IMR-90 (cell line): ENCODE measurements around the gene CHD2. TPM values are rescaled to one million over a fixed set of nuclear protein-coding genes. Genes with fewer than 3 reads are reported as not detected.

Experiments used
- ATAC-seq: fragments of 200-7000 bp; cut with Tn5 transposase; 2 replicates; pipeline ENCODE4 v1.9.1; 2020; ENCODE audit warnings: low read depth, mild to moderate bottlenecking, moderate library complexity
- BruUV-seq: library from RNA; stranded (reverse); fragments of 400-500 nt; replicated peaks from 2 replicates; lab custom pipeline; 2021; lab: Mats Ljungman, UMichigan
- CTCF ChIA-PET: fragments of 300-600 bp; formaldehyde crosslinking; extraction: SDS; loops from one replicate; lab custom pipeline; 2021; ENCODE audit warnings: antibody characterized with exemption; lab: Yijun Ruan, JAX
- POLR2A ChIA-PET: fragments of 300-600 bp; sonication (Branson Sonifier 250); formaldehyde crosslinking; loops from one replicate; lab custom pipeline; 2022; ENCODE audit warnings: antibody characterized with exemption; ENCODE audit not compliant: unreplicated experiment; lab: Charles Lee
- DNase-seq: peaks from one replicate; pipeline ENCODE4 v3.0.0; 2013
- H2AFZ ChIP-seq: replicated peaks from 2 replicates; pipeline ENCODE3; 2013; ENCODE audit warnings: low read length, mild to moderate bottlenecking; ENCODE audit not compliant: poor library complexity
- H2AK5ac ChIP-seq: 2 replicates; pipeline ENCODE4 v1.6.1; 2013; ENCODE audit warnings: low read depth, low read length, inconsistent platforms
- H2AK9ac ChIP-seq: replicated peaks from 2 replicates; pipeline ENCODE3; 2013; ENCODE audit warnings: mild to moderate bottlenecking, low read depth, low read length, moderate library complexity; ENCODE audit not compliant: poor library complexity
- H2BK120ac ChIP-seq: 2 replicates; pipeline ENCODE4 v1.6.1; 2013; ENCODE audit warnings: low read depth, low read length, inconsistent platforms
- H2BK15ac ChIP-seq: 3 replicates; pipeline ENCODE4 v1.6.1; 2013; ENCODE audit warnings: low read depth, low read length, inconsistent platforms
- H2BK20ac ChIP-seq: 2 replicates; pipeline ENCODE4 v1.6.1; 2013; ENCODE audit warnings: low read depth, mild to moderate bottlenecking, inconsistent platforms, low read length, moderate library complexity
- H2BK5ac ChIP-seq: 2 replicates; pipeline ENCODE4 v1.6.1; 2013; ENCODE audit warnings: mild to moderate bottlenecking, low read depth, low read length, inconsistent platforms; ENCODE audit not compliant: poor library complexity, severe bottlenecking
- H3K14ac ChIP-seq: replicated peaks from 2 replicates; pipeline ENCODE4 v1.6.1; 2013; ENCODE audit warnings: low read depth, low read length, inconsistent platforms
- H3K18ac ChIP-seq: 2 replicates; pipeline ENCODE4 v1.6.1; 2013; ENCODE audit warnings: low read depth, low read length, control low read depth
- H3K23ac ChIP-seq: 2 replicates; pipeline ENCODE4 v1.6.1; 2013; ENCODE audit warnings: low read depth, low read length, inconsistent platforms
- H3K27ac ChIP-seq: 2 replicates; pipeline ENCODE4 v1.5.1; 2013; ENCODE audit warnings: mild to moderate bottlenecking, control low read depth, low read length; ENCODE audit not compliant: insufficient read depth
- H3K27me3 ChIP-seq: 2 replicates; pipeline ENCODE4 v1.6.1; 2013; ENCODE audit warnings: low read length; ENCODE audit not compliant: control insufficient read depth, insufficient read depth
- H3K36me3 ChIP-seq: 2 replicates; pipeline ENCODE4 v1.6.1; 2013; ENCODE audit warnings: low read length, mixed read lengths; ENCODE audit not compliant: control insufficient read depth, insufficient read depth
- H3K4ac ChIP-seq: 2 replicates; pipeline ENCODE4 v1.6.1; 2013; ENCODE audit warnings: low read depth, low read length, inconsistent platforms
- H3K4me1 ChIP-seq: 2 replicates; pipeline ENCODE4 v1.6.1; 2013; ENCODE audit warnings: low read length, mixed read lengths; ENCODE audit not compliant: control insufficient read depth, insufficient read depth
- H3K4me2 ChIP-seq: 2 replicates; pipeline ENCODE4 v1.6.1; 2013; ENCODE audit warnings: low read depth, mild to moderate bottlenecking, control low read depth, low read length, moderate library complexity
- H3K4me3 ChIP-seq: 2 replicates; pipeline ENCODE4 v1.5.1; 2013; ENCODE audit warnings: low read depth, mild to moderate bottlenecking, control low read depth, low read length, moderate library complexity; ENCODE audit not compliant: insufficient read depth
- H3K56ac ChIP-seq: 2 replicates; pipeline ENCODE4 v1.6.1; 2013; ENCODE audit warnings: low read length, inconsistent platforms; ENCODE audit not compliant: insufficient read depth; ENCODE audit errors: extremely low read depth
- H3K79me1 ChIP-seq, 2 experiments: 2 replicates each; pipeline ENCODE4 v1.6.1; 2013; ENCODE audit warnings: low read length in 2 of 2, inconsistent platforms in 1 of 2, low read depth in 1 of 2
- H3K9ac ChIP-seq: 2 replicates; pipeline ENCODE4 v1.6.1; 2013; ENCODE audit warnings: low read depth, low read length, control low read depth
- H3K9me1 ChIP-seq: 2 replicates; pipeline ENCODE4 v1.6.1; 2013; ENCODE audit warnings: low read length, inconsistent platforms; ENCODE audit not compliant: insufficient read depth
- H3K9me3 ChIP-seq: 2 replicates; pipeline ENCODE4 v1.6.1; 2013; ENCODE audit warnings: low read length; ENCODE audit not compliant: control insufficient read depth, insufficient read depth
- H4K20me1 ChIP-seq: 2 replicates; pipeline ENCODE4 v1.6.1; 2013; ENCODE audit warnings: low read length, inconsistent platforms; ENCODE audit not compliant: insufficient read depth
- H4K5ac ChIP-seq: 2 replicates; pipeline ENCODE4 v1.6.1; 2013; ENCODE audit warnings: mild to moderate bottlenecking, low read depth, low read length, control low read depth
- H4K8ac ChIP-seq, 2 experiments: 2 replicates each; pipeline ENCODE4 v1.6.1; 2013; ENCODE audit warnings: low read depth in 2 of 2, low read length in 2 of 2, control low read depth in 1 of 2, inconsistent platforms in 1 of 2
- H4K91ac ChIP-seq: 2 replicates; pipeline ENCODE4 v1.6.1; 2013; ENCODE audit warnings: low read depth, low read length, inconsistent platforms; ENCODE audit not compliant: insufficient read depth
- BHLHE40 ChIP-seq: fragments of 150-350 bp; IDR thresholded peaks from 2 replicates; pipeline ENCODE4 v1.6.1; 2016; ENCODE audit warnings: mild to moderate bottlenecking, low read depth, low read length
- CTCF ChIP-seq: conservative IDR thresholded peaks from 2 replicates; pipeline ENCODE4 v1.5.1; 2012; ENCODE audit warnings: mild to moderate bottlenecking, low read depth, low read length, improper control_type of control experiment
- MAZ ChIP-seq: IDR thresholded peaks from 2 replicates; pipeline ENCODE4 v1.6.1; 2012; ENCODE audit warnings: low read depth, mild to moderate bottlenecking, low read length, improper control_type of control experiment, moderate library complexity, borderline replicate concordance
- MXI1 ChIP-seq: IDR thresholded peaks from 2 replicates; pipeline ENCODE4 v1.6.1; 2012; ENCODE audit warnings: low read depth, mild to moderate bottlenecking, low read length, moderate library complexity, borderline replicate concordance
- RFX5 ChIP-seq: IDR thresholded peaks from 2 replicates; pipeline ENCODE4 v1.8.0; 2012; ENCODE audit warnings: low read depth, mild to moderate bottlenecking, low read length, moderate library complexity
- WGBS, 2 experiments: methylation state at CpG; one replicate each; pipeline versions ENCODE4 v1.1.5 to v1.1.7; 2013; ENCODE audit warnings: missing lambda C conversion rate in 2 of 2; ENCODE audit not compliant: insufficient read length in 1 of 2; ENCODE audit errors: extremely low coverage in 2 of 2; 5-methylcytosine and 5-hydroxymethylcytosine counted together
- dilution Hi-C: fragments of 300-500 bp; cut with HindIII; formaldehyde crosslinking; loops from one replicate; pipeline ENCODE4 v1.14.3; 2018; ENCODE audit warnings: low sequenced_read_pairs; ENCODE audit not compliant: unreplicated experiment
- in situ Hi-C: fragments of 300-500 bp; cut with MboI; formaldehyde crosslinking; loops from 3 replicates; pipeline ENCODE4 v1.14.3; 2019; ENCODE audit warnings: low sequenced_read_pairs, inconsistent platforms, mixed read lengths
- intact Hi-C: fragments of 100-400 bp; cut with micrococcal nuclease; formaldehyde crosslinking; loops from 2 replicates; pipeline ENCODE4 v1.10.0; 2022
- polyA plus RNA-seq, 3 experiments: library from polyadenylated mRNA; depleted of rRNA; stranded (reverse); fragments of >200 nt; gene quantifications; 2 replicates each; pipeline ENCODE4 v1.2.3, GENCODE V29; 2012; ENCODE audit warnings: low replicate concordance in 1 of 3
- total RNA-seq: library from RNA; depleted of rRNA; stranded (reverse); fragments of >200 nt; gene quantifications from 2 replicates; pipeline ENCODE4 v1.2.3, GENCODE V29; 2012

Gene CHD2
- total and polyA plus RNA-seq, 2 of the 4 experiments (the other 2 are of a cell fraction): 44.9 to 64.7 TPM

DNA sequence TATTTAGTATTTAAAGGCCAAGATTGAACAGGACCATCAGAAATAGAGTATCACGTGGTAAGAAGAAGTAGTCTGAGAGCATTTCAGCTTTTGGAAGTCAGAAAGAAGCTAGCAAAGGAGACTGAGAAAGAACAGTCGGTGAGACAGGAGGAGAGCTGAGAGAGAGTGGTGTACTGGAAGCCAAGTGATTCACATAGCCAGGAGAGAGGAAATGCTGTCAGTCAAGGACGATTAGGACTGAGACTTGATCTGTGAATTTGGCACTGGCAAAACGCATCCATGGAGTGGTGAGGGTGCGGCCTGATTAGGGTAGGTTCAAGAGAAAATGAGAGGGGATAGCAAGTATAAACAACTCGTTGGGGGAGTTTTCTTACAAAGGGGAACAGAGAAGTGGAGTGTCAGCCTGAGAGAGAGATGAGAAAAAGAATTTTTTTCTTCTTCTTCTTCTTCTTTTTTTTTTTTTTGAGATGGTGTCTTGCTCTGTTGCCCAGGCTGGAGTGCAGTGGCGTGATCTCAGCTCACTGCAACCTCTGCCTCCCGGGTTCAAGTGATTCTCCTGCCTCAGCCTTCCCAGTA, 44.9 kb downstream of the CHD2 start:
- Histone ChIP-seq H3K9me3 (peaks cover 24% of the 10 kb centered on the region), H3K14ac (no peak overlapping the region), H3K27ac (no peak overlapping the region), H2BK20ac (no peak overlapping the region), H2AFZ (no peak overlapping the region), H3K9me1 (no peaks in the 10 kb centered on the region), H2BK120ac (no peak overlapping the region), H4K91ac (no peak overlapping the region), H3K4me1 (no peaks in the 10 kb centered on the region), H2AK5ac (no peak overlapping the region), H3K9ac (no peak overlapping the region), H3K79me1 (peaks cover 28 to 30% of the 10 kb centered on the region in 2 experiments), H4K8ac (no peak overlapping the region), H3K4me2 (no peak overlapping the region), H3K4me3 (no peak overlapping the region), H2AK9ac (no peak overlapping the region), H3K18ac (no peak overlapping the region), H3K27me3 (no peaks in the 10 kb centered on the region), H3K23ac (no peak overlapping the region), H4K5ac (no peak overlapping the region), H4K20me1 (no peaks in the 10 kb centered on the region), H3K56ac (no peak overlapping the region), H3K4ac (no peak overlapping the region), H2BK15ac (no peak overlapping the region), H2BK5ac (no peak overlapping the region), H3K36me3 (peaks cover 73% of the 10 kb centered on the region)
- POLR2A ChIA-PET: no interaction called here
- TF ChIP-seq BHLHE40 (no peak), RFX5 (no peak), CTCF (no peak), MXI1 (no peak), MAZ (no peak)
- 79% methylated on average over 2 of the region's 8 CpGs; no CpG with 5 or more reads in 1 of the 2 experiments for WGBS, 2 experiments
- intact Hi-C loops (loop anchor here (5.0 kb wide), 2 partner anchors 37 to 62 kb away; no protein-coding TSS in a partner anchor), dilution Hi-C loops (loop anchor here (25.0 kb wide), 1 partner anchor 133 kb away; no protein-coding TSS in a partner anchor), in situ Hi-C loops (no loop called here)
- CTCF ChIA-PET: interaction anchor here (2.0 kb wide), 1 partner anchor 9 kb away, joined by 8 read pairs; no protein-coding TSS in a partner anchor
- no peak; the same call in 1 of the 2 replicates for ATAC-seq
- DNase-seq: no peak
- BruUV-seq: no TSS peak
